H9 (cell line): ENCODE measurements around the gene TGFBRAP1. TPM values are rescaled to one million over a fixed set of nuclear protein-coding genes. Genes with fewer than 3 reads are reported as not detected.

ENCODE experiments used
- DNase-seq: peaks from one replicate; pipeline ENCODE4 v3.0.0-alpha.2; 2017
- H2AFZ ChIP-seq: one replicate; pipeline ENCODE4 v1.6.1; 2013; ENCODE audit warnings: mild to moderate bottlenecking, low read length, control low read depth, moderate library complexity
- H2AK5ac ChIP-seq: 2 replicates; pipeline ENCODE4 v1.6.1; 2013; ENCODE audit warnings: low read length, control low read depth, mixed read lengths; ENCODE audit not compliant: insufficient read length
- H2BK120ac ChIP-seq: one replicate; pipeline ENCODE4 v1.6.1; 2013; ENCODE audit warnings: low read depth, mild to moderate bottlenecking, low read length, control low read depth, inconsistent platforms; ENCODE audit not compliant: poor library complexity, severe bottlenecking
- H2BK12ac ChIP-seq: 2 replicates; pipeline ENCODE4 v1.6.1; 2013; ENCODE audit warnings: low read length, control low read depth, mixed read lengths, low read depth; ENCODE audit not compliant: insufficient read length
- H2BK15ac ChIP-seq: 2 replicates; pipeline ENCODE4 v1.6.1; 2013; ENCODE audit warnings: low read depth, low read length, control low read depth
- H2BK20ac ChIP-seq: one replicate; pipeline ENCODE4 v1.6.1; 2013; ENCODE audit warnings: low read depth, mild to moderate bottlenecking, low read length, control low read depth, inconsistent platforms; ENCODE audit not compliant: poor library complexity, severe bottlenecking
- H2BK5ac ChIP-seq: 2 replicates; pipeline ENCODE4 v1.6.1; 2013; ENCODE audit warnings: low read length, control low read depth, mixed read lengths; ENCODE audit not compliant: insufficient read length
- H3K14ac ChIP-seq: 2 replicates; pipeline ENCODE4 v1.6.1; 2013; ENCODE audit warnings: low read length, control low read depth; ENCODE audit not compliant: insufficient read depth
- H3K18ac ChIP-seq: 2 replicates; pipeline ENCODE4 v1.6.1; 2013; ENCODE audit warnings: low read depth, mild to moderate bottlenecking, mixed read lengths, low read length, control low read depth; ENCODE audit not compliant: insufficient read length
- H3K23ac ChIP-seq: 2 replicates; pipeline ENCODE4 v1.6.1; 2013; ENCODE audit warnings: low read length, control low read depth, mixed read lengths, low read depth; ENCODE audit not compliant: insufficient read length
- H3K23me2 ChIP-seq: 2 replicates; pipeline ENCODE4 v1.6.1; 2013; ENCODE audit warnings: low read depth, mild to moderate bottlenecking, mixed read lengths, low read length, control low read depth; ENCODE audit not compliant: insufficient read length, poor library complexity, severe bottlenecking
- H3K27ac ChIP-seq: 2 replicates; pipeline ENCODE4 v1.5.1; 2013; ENCODE audit warnings: low read length, control low read depth, mixed read lengths, low read depth; ENCODE audit not compliant: insufficient read length
- H3K27me3 ChIP-seq: 2 replicates; pipeline ENCODE4 v1.6.1; 2013; ENCODE audit warnings: low read length, control low read depth, inconsistent platforms; ENCODE audit not compliant: insufficient read depth
- H3K4ac ChIP-seq: 2 replicates; pipeline ENCODE4 v1.6.1; 2013; ENCODE audit warnings: low read depth, mild to moderate bottlenecking, control low read depth, inconsistent platforms, low read length, moderate library complexity
- H3K4me1 ChIP-seq: 2 replicates; pipeline ENCODE4 v1.6.1; 2013; ENCODE audit warnings: low read length, control low read depth, inconsistent platforms; ENCODE audit not compliant: insufficient read depth
- H3K4me2 ChIP-seq: 2 replicates; pipeline ENCODE4 v1.6.1; 2013; ENCODE audit warnings: low read length, control low read depth, mixed read lengths; ENCODE audit not compliant: insufficient read length, insufficient read depth
- H3K56ac ChIP-seq: 2 replicates; pipeline ENCODE4 v1.6.1; 2013; ENCODE audit warnings: low read depth, mild to moderate bottlenecking, mixed read lengths, low read length, control low read depth; ENCODE audit not compliant: insufficient read length
- H3K79me1 ChIP-seq: 2 replicates; pipeline ENCODE4 v1.6.1; 2013; ENCODE audit warnings: low read depth, mild to moderate bottlenecking, moderate library complexity, low read length, control low read depth, inconsistent platforms; ENCODE audit not compliant: insufficient read depth, poor library complexity, severe bottlenecking
- H3K79me2 ChIP-seq: 2 replicates; pipeline ENCODE4 v1.6.1; 2013; ENCODE audit warnings: low read length, control low read depth, inconsistent platforms; ENCODE audit not compliant: insufficient read depth
- H3K9ac ChIP-seq: 2 replicates; pipeline ENCODE4 v1.6.1; 2013; ENCODE audit warnings: low read length, control low read depth, mixed read lengths; ENCODE audit not compliant: insufficient read length; ENCODE audit errors: extremely low read depth
- H3K9me3 ChIP-seq: one replicate; pipeline ENCODE4 v1.6.1; 2013; ENCODE audit warnings: low read depth, low read length, inconsistent platforms; ENCODE audit not compliant: control insufficient read depth
- H3T11ph ChIP-seq: one replicate; pipeline ENCODE4 v1.6.1; 2013; ENCODE audit warnings: mild to moderate bottlenecking, low read length, control low read depth, inconsistent platforms
- H4K20me1 ChIP-seq: one replicate; pipeline ENCODE4 v1.6.1; 2013; ENCODE audit not compliant: control insufficient read depth, insufficient read length, insufficient read depth
- H4K5ac ChIP-seq: 2 replicates; pipeline ENCODE4 v1.6.1; 2013; ENCODE audit warnings: low read depth, mild to moderate bottlenecking, mixed read lengths, low read length, control low read depth; ENCODE audit not compliant: insufficient read length
- H4K8ac ChIP-seq: replicated peaks from 2 replicates; pipeline ENCODE4 v1.6.1; 2013; ENCODE audit warnings: low read length, control low read depth, mixed read lengths, low read depth; ENCODE audit not compliant: insufficient read length
- H4K91ac ChIP-seq: 2 replicates; pipeline ENCODE4 v1.6.1; 2013; ENCODE audit warnings: low read depth, mild to moderate bottlenecking, moderate library complexity, mixed read lengths, low read length, control low read depth; ENCODE audit not compliant: insufficient read length
- H3K27ac Mint-ChIP-seq, 3 experiments: 2 replicates in 2 of 3; 3 replicates in 1 of 3; pipeline ENCODE4 v1.8.0; 2020 to 2021; ENCODE audit warnings: mixed read lengths in 3 of 3, mild to moderate bottlenecking in 1 of 3, moderate library complexity in 1 of 3
- H3K27me3 Mint-ChIP-seq: 2 replicates; pipeline ENCODE4 v1.8.0; 2021; ENCODE audit warnings: low read depth, mild to moderate bottlenecking, moderate library complexity, mixed read lengths
- H3K36me3 Mint-ChIP-seq, 3 experiments: 2 replicates in 2 of 3; 3 replicates in 1 of 3; pipeline ENCODE4 v1.8.0; 2020 to 2021; ENCODE audit warnings: low read depth in 3 of 3, mixed read lengths in 3 of 3; ENCODE audit not compliant: insufficient read depth in 1 of 3
- H3K4me1 Mint-ChIP-seq, 2 experiments: 2 replicates each; pipeline ENCODE4 v1.8.0; 2020; ENCODE audit warnings: mixed read lengths in 2 of 2
- H3K4me3 Mint-ChIP-seq, 2 experiments: 2 replicates in 1 of 2; 3 replicates in 1 of 2; pipeline ENCODE4 v1.8.0; 2020 to 2021; ENCODE audit warnings: mild to moderate bottlenecking in 2 of 2, mixed read lengths in 2 of 2, moderate library complexity in 1 of 2
- H3K9me3 Mint-ChIP-seq, 2 experiments: 2 replicates in 1 of 2; 3 replicates in 1 of 2; pipeline ENCODE4 v1.8.0; 2020; ENCODE audit warnings: mild to moderate bottlenecking in 2 of 2, mixed read lengths in 2 of 2, moderate library complexity in 1 of 2
- WGBS: extraction: QIAGEN DNeasy Blood & Tissue Kit; methylation state at CpG from one replicate; pipeline ENCODE4 v1.1.7; 2013; ENCODE audit warnings: missing lambda C conversion rate, low lambda C conversion rate, mixed read lengths; ENCODE audit not compliant: insufficient read length; ENCODE audit errors: extremely low coverage; 5-methylcytosine and 5-hydroxymethylcytosine counted together
- total RNA-seq: library from RNA; stranded (reverse); gene quantifications from 2 replicates; pipeline ENCODE4 v1.2.1, GENCODE V29; 2021
- TF ChIP-seq, protein P1 (sequence below): fragments of 200-600 bp; sonication (generic); conservative IDR thresholded peaks from 3 replicates; pipeline ENCODE4 v1.8.0; 2021; ENCODE audit warnings: antibody characterized with exemption, mild to moderate bottlenecking

Gene TGFBRAP1
- total RNA-seq, 1 experiment from 2014 or later = 23.6 TPM

DNA sequence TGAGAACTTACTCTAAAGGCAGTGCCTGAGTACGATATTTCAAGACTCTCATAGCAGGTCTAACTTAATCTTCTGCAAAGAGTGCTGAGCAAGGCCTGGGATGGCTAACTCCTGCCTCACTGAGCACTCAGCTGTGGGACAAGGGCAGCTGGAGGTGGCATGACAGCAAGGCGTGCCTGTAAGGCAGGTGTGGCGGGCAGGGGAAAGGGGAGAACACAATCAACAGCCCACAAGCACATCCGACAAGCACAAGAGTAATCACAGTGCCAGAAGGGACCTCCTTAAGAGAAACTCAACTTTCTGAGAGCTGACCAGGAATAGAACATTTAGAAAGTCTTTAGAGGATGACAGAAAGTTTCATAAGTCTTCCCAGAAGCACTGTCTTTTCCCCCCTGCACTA, 46.0 kb downstream of the TGFBRAP1 start:
- H3K36me3 Mint-ChIP-seq = peaks cover 5 to 53% (median 8%) of the 10 kb centered on the region in 3 experiments; a peak in 6 of 7 replicates
- Histone ChIP-seq H4K8ac (no peak overlapping the region), H3K4me2 (no peak overlapping the region), H3K27me3 (no peaks in the 10 kb centered on the region), H2AK5ac (no peak overlapping the region), H3K4ac (no peak overlapping the region), H4K91ac (no peak overlapping the region), H3K56ac (no peak overlapping the region), H3K9me3 (no peaks in the 10 kb centered on the region), H3K23me2 (no peaks in the 10 kb centered on the region), H3K27ac (no peak overlapping the region), H2BK15ac (no peak overlapping the region), H4K5ac (no peak overlapping the region), H2BK12ac (no peak overlapping the region), H2BK5ac (no peak overlapping the region), H3K18ac (no peak overlapping the region), H2AFZ (no peak overlapping the region), H2BK20ac (no peak overlapping the region), H3K79me2 (no peaks in the 10 kb centered on the region), H4K20me1 (no peaks in the 10 kb centered on the region), H3K14ac (no peak overlapping the region), H2BK120ac (no peak overlapping the region), H3K9ac (no peak overlapping the region), H3T11ph (no peak overlapping the region), H3K79me1 (no peaks in the 10 kb centered on the region), H3K23ac (no peak overlapping the region), H3K4me1 (no peaks in the 10 kb centered on the region)
- WGBS = no CpG with 5 or more reads among the region's 4 CpGs
- 0 out of 4 replicates have a peak, but pooled peaks cover 0 to 2% of the 10 kb centered on the region in 2 experiments for H3K4me1 Mint-ChIP-seq
- TF ChIP-seq, protein P1, sequence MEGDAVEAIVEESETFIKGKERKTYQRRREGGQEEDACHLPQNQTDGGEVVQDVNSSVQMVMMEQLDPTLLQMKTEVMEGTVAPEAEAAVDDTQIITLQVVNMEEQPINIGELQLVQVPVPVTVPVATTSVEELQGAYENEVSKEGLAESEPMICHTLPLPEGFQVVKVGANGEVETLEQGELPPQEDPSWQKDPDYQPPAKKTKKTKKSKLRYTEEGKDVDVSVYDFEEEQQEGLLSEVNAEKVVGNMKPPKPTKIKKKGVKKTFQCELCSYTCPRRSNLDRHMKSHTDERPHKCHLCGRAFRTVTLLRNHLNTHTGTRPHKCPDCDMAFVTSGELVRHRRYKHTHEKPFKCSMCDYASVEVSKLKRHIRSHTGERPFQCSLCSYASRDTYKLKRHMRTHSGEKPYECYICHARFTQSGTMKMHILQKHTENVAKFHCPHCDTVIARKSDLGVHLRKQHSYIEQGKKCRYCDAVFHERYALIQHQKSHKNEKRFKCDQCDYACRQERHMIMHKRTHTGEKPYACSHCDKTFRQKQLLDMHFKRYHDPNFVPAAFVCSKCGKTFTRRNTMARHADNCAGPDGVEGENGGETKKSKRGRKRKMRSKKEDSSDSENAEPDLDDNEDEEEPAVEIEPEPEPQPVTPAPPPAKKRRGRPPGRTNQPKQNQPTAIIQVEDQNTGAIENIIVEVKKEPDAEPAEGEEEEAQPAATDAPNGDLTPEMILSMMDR = no peak
- H3K4me3 Mint-ChIP-seq = no peak overlapping the region
- H3K9me3 Mint-ChIP-seq = no peaks in the 10 kb centered on the region
- no peak overlapping the region for H3K27ac Mint-ChIP-seq
- no peak for DNase-seq
- H3K27me3 Mint-ChIP-seq = no peaks in the 10 kb centered on the region
